HG03095 (cell line): ENCODE results near the gene SSR2.

ENCODE experiments used
- ATAC-seq: cut with Tn5 transposase; IDR thresholded peaks from one replicate; pipeline ENCODE4 v1.9.1; 2021; ENCODE audit warnings: moderate library complexity; ENCODE audit not compliant: unreplicated experiment

SSR2 gene

GRCh38 chr1:155975375-155976061, 45.2 kb downstream of the SSR2 start:
- no peak for ATAC-seq

- no peak for ATAC-seq
Measured at GRCh38 chr1:155974208-155975115, 46.3 kb downstream of the SSR2 start.

GRCh38 chr1:155973723-155974122, 47.0 kb downstream of the SSR2 start:
- ATAC-seq: no peak

GRCh38 chr1:155971910-155972809, 48.6 kb downstream of the SSR2 start:
- no peak for ATAC-seq

GRCh38 chr1:155970531-155971167, 50.1 kb downstream of the SSR2 start:
- peak; percentile 55 for ATAC-seq

GRCh38 chr1:155969377-155969791, 51.4 kb downstream of the SSR2 start:
- no peak for ATAC-seq

- no peak for ATAC-seq
Measured at GRCh38 chr1:155968670-155969069, 52.1 kb downstream of the SSR2 start.

- no peak for ATAC-seq
Measured at GRCh38 chr1:155968051-155968400, 52.7 kb downstream of the SSR2 start.

GRCh38 chr1:155967341-155968050, 53.3 kb downstream of the SSR2 start:
- ATAC-seq: no peak

GRCh38 chr1:155966750-155967149, 54.0 kb downstream of the SSR2 start:
- ATAC-seq: no peak

GRCh38 chr1:155966135-155966534, 54.6 kb downstream of the SSR2 start:
- ATAC-seq: no peak

GRCh38 chr1:155964193-155964592, 56.6 kb downstream of the SSR2 start:
- no peak for ATAC-seq

GRCh38 chr1:155962599-155963211, 58.0 kb downstream of the SSR2 start:
- ATAC-seq: no peak

- no peak for ATAC-seq
Measured at GRCh38 chr1:155961937-155962336, 58.8 kb downstream of the SSR2 start.

- ATAC-seq: no peak
Measured at GRCh38 chr1:155960081-155960745, 60.5 kb downstream of the SSR2 start.
